Memory B cell (primary cell): ENCODE data around the gene TACC2.

Experiments used
- ATAC-seq: fragments of 150-1000 bp; cut with Tn5 transposase; 2 replicates; pipeline ENCODE4 v1.10.0; 2021; ENCODE audit warnings: low read depth, mild to moderate bottlenecking, moderate library complexity
- DNase-seq, 2 donors: peaks; one replicate each; pipeline ENCODE4 v3.0.0; 2022; ENCODE audit warnings: low spot score in 2 of 2
- H3K27ac Mint-ChIP-seq: one replicate; pipeline ENCODE4 v1.8.0; 2022; ENCODE audit warnings: mild to moderate bottlenecking, moderate library complexity, mixed read lengths
- H3K27me3 Mint-ChIP-seq: one replicate; pipeline ENCODE4 v1.8.0; 2022; ENCODE audit warnings: mixed read lengths
- H3K36me3 Mint-ChIP-seq: one replicate; pipeline ENCODE4 v1.8.0; 2022; ENCODE audit warnings: mild to moderate bottlenecking, mixed read lengths
- H3K4me1 Mint-ChIP-seq: one replicate; pipeline ENCODE4 v1.8.0; 2022; ENCODE audit warnings: mixed read lengths
- H3K4me3 Mint-ChIP-seq: one replicate; pipeline ENCODE4 v1.8.0; 2022; ENCODE audit warnings: mild to moderate bottlenecking, moderate library complexity, mixed read lengths
- H3K9me3 Mint-ChIP-seq: one replicate; pipeline ENCODE4 v1.8.0; 2022; ENCODE audit warnings: mixed read lengths

Gene TACC2

GRCh38 chr10:122162671-122163173 lies 173.8 kb downstream of the TACC2 start:
- H3K27me3 Mint-ChIP-seq: peaks cover 23% of the 10 kb centered on the region
- no peak for ATAC-seq
- no peak overlapping the region for H3K4me3 Mint-ChIP-seq
- H3K4me1 Mint-ChIP-seq: no peaks in the 10 kb centered on the region
- H3K36me3 Mint-ChIP-seq: no peaks in the 10 kb centered on the region
- no peak for DNase-seq
- no peaks in the 10 kb centered on the region for H3K9me3 Mint-ChIP-seq
- no peak overlapping the region for H3K27ac Mint-ChIP-seq

DNA sequence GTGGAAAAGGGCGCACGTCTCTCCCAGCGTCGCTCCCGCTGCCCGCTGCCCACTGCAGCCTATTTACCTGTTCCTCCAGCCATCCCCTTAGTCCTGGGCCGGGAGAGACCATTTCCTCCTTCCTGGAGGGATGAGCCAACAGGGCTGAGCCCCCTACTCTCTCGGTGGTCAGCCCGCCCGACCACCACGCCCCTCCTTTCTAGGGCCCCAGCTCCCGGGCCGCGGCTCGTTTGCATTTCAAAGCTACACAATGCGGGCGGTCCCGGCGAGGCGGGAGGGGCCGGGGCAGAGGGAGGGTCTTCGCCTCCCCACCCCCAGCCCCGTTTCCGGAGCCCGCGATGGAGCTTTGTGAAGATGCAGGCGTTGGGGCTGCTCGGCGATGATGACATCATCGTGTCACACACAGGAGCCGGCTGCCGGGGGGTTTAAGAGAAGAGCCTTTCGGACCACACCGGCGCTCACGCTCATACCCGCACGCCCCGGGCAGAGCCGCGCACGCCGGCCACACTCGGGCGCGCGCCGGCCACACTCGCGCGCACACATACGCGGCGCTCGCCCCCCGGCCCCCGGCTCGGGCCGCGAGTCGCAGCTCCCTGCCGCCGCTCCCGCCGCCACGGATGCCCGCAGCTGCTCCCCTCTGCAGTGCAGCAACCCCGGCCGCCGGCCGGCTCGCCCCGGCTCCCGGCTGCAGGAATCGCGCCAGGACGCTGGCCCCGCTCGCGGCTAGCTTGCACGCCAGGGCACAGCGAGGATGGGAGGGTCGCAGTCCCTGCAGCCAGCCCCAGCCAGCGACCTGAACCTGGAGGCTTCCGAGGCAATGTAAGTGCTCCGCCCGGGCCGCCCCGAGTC lies 174.4 kb downstream of the TACC2 start:
- no peaks in the 10 kb centered on the region for H3K9me3 Mint-ChIP-seq
- DNase-seq: no peak
- no peak overlapping the region for H3K27ac Mint-ChIP-seq
- ATAC-seq: no peak
- H3K27me3 Mint-ChIP-seq: peaks cover 23% of the 10 kb centered on the region
- H3K4me3 Mint-ChIP-seq: peak overlapping the region; percentile 28
- H3K36me3 Mint-ChIP-seq: no peaks in the 10 kb centered on the region
- H3K4me1 Mint-ChIP-seq: no peaks in the 10 kb centered on the region

- Mint-ChIP-seq H3K9me3 (no peaks in the 10 kb centered on the region), H3K4me1 (no peaks in the 10 kb centered on the region), H3K36me3 (no peaks in the 10 kb centered on the region), H3K27ac (no peak overlapping the region), H3K27me3 (peaks cover 20% of the 10 kb centered on the region), H3K4me3 (peak overlapping the region; percentile 44)
- no peak for ATAC-seq
- DNase-seq: no peak
Measured at GRCh38 chr10:122164023-122164601, 175.1 kb downstream of the TACC2 start.

GRCh38 chr10:122164815-122165483 lies 176.0 kb downstream of the TACC2 start:
- ATAC-seq (no peak), DNase-seq (no peak)
- Mint-ChIP-seq H3K36me3 (no peaks in the 10 kb centered on the region), H3K4me1 (no peaks in the 10 kb centered on the region), H3K27me3 (peaks cover 20% of the 10 kb centered on the region), H3K27ac (no peak overlapping the region), H3K4me3 (no peak overlapping the region), H3K9me3 (no peaks in the 10 kb centered on the region)

DNA sequence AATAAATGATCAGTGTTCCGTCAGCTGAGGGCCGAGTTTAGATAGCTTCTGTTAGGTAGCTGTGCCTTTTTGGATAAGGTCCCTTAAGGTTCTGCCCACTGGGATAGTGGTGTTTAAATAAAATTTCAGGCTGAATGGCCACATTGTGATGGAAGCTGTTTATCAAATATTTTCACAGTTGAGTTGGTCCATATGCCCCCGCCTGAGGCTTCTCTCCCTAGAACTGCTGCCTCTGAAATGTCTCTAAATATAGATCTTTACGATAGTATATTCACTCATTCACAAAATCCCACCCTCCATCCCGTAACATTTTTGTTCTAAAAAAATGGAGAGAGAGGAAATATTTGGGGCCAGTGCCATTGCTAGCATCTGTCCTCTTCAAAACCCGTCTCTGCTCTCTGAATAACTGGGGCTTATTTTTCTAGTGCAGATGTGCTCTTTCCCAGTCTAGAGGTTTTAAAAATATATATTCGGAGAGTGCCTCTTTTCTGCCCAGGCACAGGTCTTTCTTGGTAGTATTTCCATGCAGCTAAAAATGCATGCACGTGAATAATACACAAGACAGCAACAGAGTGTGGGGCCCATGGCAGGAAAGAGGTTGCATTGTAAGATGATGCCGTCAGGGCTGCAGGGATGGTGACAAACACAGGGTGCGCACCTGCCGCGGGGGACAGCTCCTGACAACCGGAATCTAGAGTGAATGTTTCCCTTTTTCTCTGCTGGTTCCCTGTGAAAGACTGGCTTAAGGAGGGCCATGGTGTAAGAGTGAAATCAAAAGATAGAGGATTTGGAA lies 176.7 kb downstream of the TACC2 start:
- H3K9me3 Mint-ChIP-seq: no peaks in the 10 kb centered on the region
- no peak overlapping the region for H3K27ac Mint-ChIP-seq
- H3K27me3 Mint-ChIP-seq: peaks cover 22% of the 10 kb centered on the region
- DNase-seq: no peak
- no peaks in the 10 kb centered on the region for H3K4me1 Mint-ChIP-seq
- no peak for ATAC-seq
- no peak overlapping the region for H3K4me3 Mint-ChIP-seq
- no peaks in the 10 kb centered on the region for H3K36me3 Mint-ChIP-seq

DNA sequence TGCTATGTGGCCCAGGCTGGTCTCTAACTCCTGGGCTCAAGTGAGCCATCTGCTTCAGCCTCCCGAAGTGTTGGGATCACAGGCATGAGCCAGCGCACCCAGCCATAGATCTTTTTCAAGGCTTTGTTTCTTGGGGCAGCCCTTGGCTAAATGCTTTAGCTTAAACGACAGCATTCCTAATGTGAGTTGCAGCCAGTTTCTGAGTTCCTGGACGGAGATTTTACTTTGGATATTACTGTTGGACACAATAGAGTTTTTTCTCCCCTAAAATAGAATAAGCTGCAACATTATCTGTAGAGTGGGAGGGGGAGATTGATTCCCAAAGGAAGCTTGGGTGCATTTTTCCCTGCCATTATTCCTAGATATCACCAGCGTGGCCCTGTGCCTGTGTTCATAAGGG lies 179.1 kb downstream of the TACC2 start:
- Mint-ChIP-seq H3K27ac (no peak overlapping the region), H3K4me3 (no peak overlapping the region), H3K4me1 (no peaks in the 10 kb centered on the region), H3K36me3 (no peaks in the 10 kb centered on the region), H3K9me3 (no peaks in the 10 kb centered on the region), H3K27me3 (peaks cover 19% of the 10 kb centered on the region)
- no peak for ATAC-seq
- no peak for DNase-seq

GRCh38 chr10:122168598-122169394 lies 179.8 kb downstream of the TACC2 start:
- H3K27me3 Mint-ChIP-seq: peaks cover 20% of the 10 kb centered on the region
- H3K4me3 Mint-ChIP-seq: no peak overlapping the region
- H3K4me1 Mint-ChIP-seq: no peaks in the 10 kb centered on the region
- H3K36me3 Mint-ChIP-seq: no peaks in the 10 kb centered on the region
- H3K9me3 Mint-ChIP-seq: no peaks in the 10 kb centered on the region
- DNase-seq (no peak), ATAC-seq (no peak)
- H3K27ac Mint-ChIP-seq: no peak overlapping the region

- H3K27ac Mint-ChIP-seq: no peak overlapping the region
- peaks cover 15% of the 10 kb centered on the region for H3K27me3 Mint-ChIP-seq
- H3K4me1 Mint-ChIP-seq: no peaks in the 10 kb centered on the region
- no peak overlapping the region for H3K4me3 Mint-ChIP-seq
- H3K9me3 Mint-ChIP-seq: no peaks in the 10 kb centered on the region
- no peak for DNase-seq
- H3K36me3 Mint-ChIP-seq: no peaks in the 10 kb centered on the region
- no peak for ATAC-seq
Measured at GRCh38 chr10:122170802-122171201, 181.8 kb downstream of the TACC2 start.

DNA sequence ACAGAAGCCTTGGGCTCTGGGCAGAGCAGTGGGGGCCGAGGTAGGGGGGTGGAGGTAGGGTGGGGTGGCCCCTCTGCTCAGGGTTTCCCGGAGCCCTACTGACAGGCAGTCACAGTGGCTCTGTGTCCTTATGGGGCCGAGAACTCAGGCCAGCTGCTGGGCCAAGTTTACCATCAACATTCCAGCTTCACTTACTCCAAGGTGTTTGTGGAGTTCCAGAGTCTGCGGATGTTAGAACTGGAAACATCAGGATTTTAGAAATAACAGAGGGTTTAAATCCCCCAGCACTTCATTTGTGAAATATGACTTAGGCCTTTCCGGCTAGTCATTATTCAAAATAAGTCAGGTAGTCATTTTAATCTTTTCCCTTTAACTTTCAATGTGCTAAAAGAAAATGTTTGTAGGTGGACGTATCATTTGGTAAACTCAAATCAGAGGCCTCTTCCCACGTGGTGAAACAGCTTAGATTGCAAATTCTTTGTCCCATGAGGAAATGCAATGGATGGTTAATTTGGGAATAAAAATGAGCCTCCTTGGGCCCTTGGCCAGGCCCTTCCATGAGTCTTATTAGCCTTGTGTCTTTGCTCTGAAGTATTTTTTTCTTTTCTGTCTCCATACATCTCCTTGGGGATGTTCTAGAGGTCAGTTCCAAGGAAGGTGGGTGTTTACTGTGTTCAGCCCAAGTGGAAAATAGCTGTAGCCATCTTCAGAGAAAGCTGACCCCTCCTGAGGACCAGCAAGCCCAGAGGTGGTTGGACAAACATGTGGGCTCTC lies 182.5 kb downstream of the TACC2 start:
- H3K4me3 Mint-ChIP-seq: no peak overlapping the region

DNA sequence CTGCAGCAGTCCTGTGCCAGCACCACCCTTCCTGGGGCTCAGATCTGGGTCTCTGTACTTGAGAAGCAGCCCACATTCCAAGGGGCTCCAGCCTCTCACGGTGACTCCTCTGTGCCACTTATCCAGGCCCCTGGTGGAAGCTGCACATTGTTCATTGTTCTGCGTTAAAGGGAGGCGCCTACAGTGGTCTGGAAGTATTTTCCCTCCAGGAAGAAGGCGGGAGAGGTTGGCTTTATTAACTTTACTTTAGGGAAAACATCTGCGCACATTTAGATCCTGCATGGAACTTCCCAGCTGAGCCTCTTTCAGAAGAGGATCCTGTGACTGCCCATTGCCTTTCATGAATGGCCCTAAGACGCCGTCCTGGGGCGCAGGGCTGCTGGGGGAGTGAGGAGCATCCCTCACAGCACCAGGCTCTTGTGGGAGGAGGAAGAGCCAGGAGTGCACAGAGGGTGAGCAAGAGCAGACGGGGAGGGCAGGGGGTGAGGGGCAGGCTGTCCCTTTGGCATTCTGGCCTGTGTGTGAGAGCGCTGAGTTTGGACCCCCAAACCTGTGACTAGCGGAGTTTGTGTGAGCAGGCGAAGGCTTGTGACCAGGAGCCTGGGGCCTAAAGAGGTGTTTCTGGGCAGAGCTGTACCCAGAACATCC lies 183.5 kb downstream of the TACC2 start:
- DNase-seq (no peak), ATAC-seq (no peak)
- Mint-ChIP-seq H3K36me3 (no peaks in the 10 kb centered on the region), H3K4me3 (no peak overlapping the region), H3K27ac (no peak overlapping the region), H3K9me3 (no peaks in the 10 kb centered on the region), H3K4me1 (no peaks in the 10 kb centered on the region), H3K27me3 (peaks cover 9% of the 10 kb centered on the region)

More for the DNA sequence above, 182.5 kb downstream of the TACC2 start:
- Mint-ChIP-seq H3K36me3 (no peaks in the 10 kb centered on the region), H3K4me1 (no peaks in the 10 kb centered on the region), H3K9me3 (no peaks in the 10 kb centered on the region), H3K27me3 (peaks cover 13% of the 10 kb centered on the region), H3K27ac (no peak overlapping the region)
- no peak for DNase-seq
- ATAC-seq: no peak

DNA sequence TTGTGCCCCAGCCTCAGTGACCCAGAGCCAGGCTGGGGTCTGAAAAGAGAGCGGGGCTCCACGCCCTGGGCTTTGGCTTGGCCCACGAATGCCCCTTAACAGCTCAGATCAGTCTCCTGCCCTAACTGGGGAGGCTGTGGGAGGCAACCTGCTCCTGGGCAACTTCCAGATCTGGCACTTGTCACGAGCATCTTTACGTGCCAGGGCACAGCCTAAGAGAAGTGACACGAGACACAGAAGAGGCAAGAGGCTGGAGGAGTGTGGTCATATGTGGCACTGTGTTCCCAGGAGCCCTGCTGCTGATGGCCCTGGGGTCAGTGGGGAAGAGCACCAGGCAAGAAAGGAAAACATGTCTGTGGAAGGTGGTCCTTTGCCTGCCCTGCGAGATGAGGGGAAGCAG lies 184.4 kb downstream of the TACC2 start:
- Mint-ChIP-seq H3K4me1 (no peaks in the 10 kb centered on the region), H3K4me3 (no peak overlapping the region), H3K27ac (no peak overlapping the region), H3K27me3 (peaks cover 9% of the 10 kb centered on the region), H3K9me3 (no peaks in the 10 kb centered on the region), H3K36me3 (no peaks in the 10 kb centered on the region)
- ATAC-seq (no peak), DNase-seq (no peak)

DNA sequence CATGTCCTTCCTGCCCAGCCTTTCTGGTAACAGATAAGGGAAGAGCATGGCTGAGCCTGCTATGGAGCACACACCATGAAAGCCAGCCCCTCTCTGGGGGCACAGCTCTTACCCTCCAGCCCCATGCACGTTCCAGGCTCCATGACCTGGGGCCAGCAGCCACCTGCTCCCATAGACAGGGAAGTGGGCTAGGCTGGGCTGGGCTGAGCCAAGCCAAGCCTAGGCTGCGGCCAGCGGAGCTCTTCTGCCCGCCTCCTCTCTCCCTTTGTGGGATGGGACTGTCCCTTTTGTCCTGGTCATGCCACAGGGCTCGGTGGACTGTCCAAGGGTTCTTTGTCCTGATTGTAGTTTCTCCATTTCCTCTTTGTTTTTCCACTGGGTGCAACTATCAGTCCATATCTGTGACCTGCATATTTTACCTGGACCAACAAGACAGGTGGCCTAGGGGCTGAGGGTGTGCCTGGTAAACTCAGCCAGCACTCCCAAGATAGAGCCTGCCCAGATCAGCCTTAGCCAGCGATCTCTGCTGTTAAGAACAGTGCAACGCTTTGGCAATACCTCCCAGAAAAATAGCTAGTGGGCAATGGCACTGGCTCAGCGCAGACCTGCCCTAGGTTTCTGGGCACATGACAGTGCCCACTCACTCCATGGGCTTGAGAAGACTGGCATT lies 184.9 kb downstream of the TACC2 start:
- no peaks in the 10 kb centered on the region for H3K9me3 Mint-ChIP-seq
- DNase-seq (no peak), ATAC-seq (no peak)
- H3K4me1 Mint-ChIP-seq: no peaks in the 10 kb centered on the region
- H3K27ac Mint-ChIP-seq: no peak overlapping the region
- no peak overlapping the region for H3K4me3 Mint-ChIP-seq
- H3K27me3 Mint-ChIP-seq: peaks cover 9% of the 10 kb centered on the region
- H3K36me3 Mint-ChIP-seq: no peaks in the 10 kb centered on the region
